Measurements from ENCODE around the gene PRICKLE2. TPM values are rescaled to one million over a fixed set of nuclear protein-coding genes. Genes with fewer than 3 reads are reported as not detected.

PRICKLE2 gene
- total and polyA plus RNA-seq, 2 experiments from 2014 or later = 8.5 to 30.3 TPM

DNA sequence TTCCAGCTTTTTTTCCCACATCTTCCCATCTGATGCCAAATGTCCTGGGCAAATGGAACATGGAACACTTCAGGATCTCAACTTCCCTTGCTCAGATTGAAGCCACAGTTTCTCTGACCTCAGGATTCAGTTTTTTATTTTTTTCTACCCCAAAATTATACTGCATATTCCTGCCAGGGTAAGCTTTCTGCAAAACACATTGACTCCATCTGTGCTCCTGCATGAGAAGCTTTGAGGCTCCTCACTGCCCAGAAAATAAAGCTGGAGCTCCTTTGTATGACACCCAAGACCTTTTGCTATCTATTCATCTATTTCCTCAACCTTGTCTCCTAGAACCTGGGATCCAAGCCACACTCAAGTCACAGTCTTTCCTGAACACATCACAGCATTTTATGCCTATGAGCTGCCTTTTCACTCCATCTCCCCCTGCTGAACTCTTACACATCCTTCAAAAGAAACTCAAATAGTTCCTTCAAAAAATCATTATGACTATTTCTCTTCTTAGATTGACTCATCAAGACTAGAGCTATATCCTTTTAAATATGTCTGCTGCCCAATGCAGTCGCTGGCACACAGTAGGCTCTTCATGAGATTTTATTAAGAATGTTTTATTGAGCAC lies 144.5 kb downstream of the PRICKLE2 start:
- no peak overlapping the region for H3K4me2 ChIP-seq
- WGBS (ENCODE audit: low lambda C conversion rate, missing lambda C conversion rate) = 97% methylated on average over 1 of the region's 1 CpG
- no peaks in the 10 kb centered on the region for H3K9me2 ChIP-seq (replicated peaks; ENCODE audit: insufficient read depth)
- DNase-seq (ENCODE audit: low spot score) = no peak
- no peaks in the 10 kb centered on the region for H3K4me1 ChIP-seq (ENCODE audit: insufficient read depth)
- H2AFZ ChIP-seq = no peak overlapping the region
- no peak for TF ChIP-seq EZH2 (IDR thresholded peaks at IDR 0.05; ENCODE audit: borderline replicate concordance)
- TF ChIP-seq EZH2phosphoT487 (IDR thresholded peaks at IDR 0.05; ENCODE audit: low read depth, severe bottlenecking, unreplicated experiment) = no peak
- TF ChIP-seq, protein P1, sequence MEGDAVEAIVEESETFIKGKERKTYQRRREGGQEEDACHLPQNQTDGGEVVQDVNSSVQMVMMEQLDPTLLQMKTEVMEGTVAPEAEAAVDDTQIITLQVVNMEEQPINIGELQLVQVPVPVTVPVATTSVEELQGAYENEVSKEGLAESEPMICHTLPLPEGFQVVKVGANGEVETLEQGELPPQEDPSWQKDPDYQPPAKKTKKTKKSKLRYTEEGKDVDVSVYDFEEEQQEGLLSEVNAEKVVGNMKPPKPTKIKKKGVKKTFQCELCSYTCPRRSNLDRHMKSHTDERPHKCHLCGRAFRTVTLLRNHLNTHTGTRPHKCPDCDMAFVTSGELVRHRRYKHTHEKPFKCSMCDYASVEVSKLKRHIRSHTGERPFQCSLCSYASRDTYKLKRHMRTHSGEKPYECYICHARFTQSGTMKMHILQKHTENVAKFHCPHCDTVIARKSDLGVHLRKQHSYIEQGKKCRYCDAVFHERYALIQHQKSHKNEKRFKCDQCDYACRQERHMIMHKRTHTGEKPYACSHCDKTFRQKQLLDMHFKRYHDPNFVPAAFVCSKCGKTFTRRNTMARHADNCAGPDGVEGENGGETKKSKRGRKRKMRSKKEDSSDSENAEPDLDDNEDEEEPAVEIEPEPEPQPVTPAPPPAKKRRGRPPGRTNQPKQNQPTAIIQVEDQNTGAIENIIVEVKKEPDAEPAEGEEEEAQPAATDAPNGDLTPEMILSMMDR (IDR thresholded peaks at IDR 0.05; ENCODE audit: poor library complexity) = no peak
- no peak overlapping the region for H3K4me3 ChIP-seq
- no peaks in the 10 kb centered on the region for H4K20me1 ChIP-seq (ENCODE audit: insufficient read depth, poor library complexity, severe bottlenecking)
- no peaks in the 10 kb centered on the region for H3K9me3 ChIP-seq (ENCODE audit: low read depth)
- H3K27ac ChIP-seq = no peak overlapping the region
- H3K36me3 ChIP-seq (replicated peaks; ENCODE audit: insufficient read depth, low read depth) = no peaks in the 10 kb centered on the region
- no peaks in the 10 kb centered on the region for H3K79me2 ChIP-seq
- H3K27me3 ChIP-seq = no peaks in the 10 kb centered on the region

DNA sequence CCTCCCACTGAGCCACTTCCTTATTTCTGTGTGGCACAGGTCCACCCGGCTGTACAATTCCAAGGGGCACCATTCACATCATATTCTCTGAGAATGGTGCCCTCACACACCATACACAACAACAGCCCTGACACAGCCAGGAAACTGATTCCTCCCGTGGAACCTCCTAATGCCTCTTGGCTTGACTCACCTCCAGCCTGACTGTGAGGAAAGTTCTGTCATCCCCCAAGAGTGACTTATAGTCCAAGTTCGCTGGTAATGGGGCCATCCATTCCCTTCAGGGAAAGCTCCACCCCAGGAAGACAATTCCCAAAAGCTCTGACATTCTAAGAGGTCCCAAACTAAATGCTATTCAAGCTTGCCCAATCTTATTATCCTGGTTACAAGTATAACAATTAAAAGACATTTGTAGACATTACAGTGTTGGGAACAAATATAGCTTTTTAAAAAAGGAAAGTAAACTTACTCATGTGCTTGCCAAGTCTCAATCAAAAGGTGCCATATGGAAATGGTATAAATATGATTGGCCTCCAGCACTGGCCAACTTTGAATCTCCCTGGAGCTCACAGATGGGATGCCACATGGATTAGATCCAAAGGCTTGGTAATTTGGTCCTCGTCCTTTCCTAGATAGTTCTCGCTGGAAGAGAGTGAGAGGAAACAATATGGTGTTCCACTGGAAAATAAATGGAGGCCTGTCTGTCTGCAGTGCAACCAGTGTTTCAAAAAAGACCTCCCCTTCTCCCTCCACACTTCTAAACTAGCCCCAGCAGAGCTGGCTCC lies 145.7 kb downstream of the PRICKLE2 start:
- no peaks in the 10 kb centered on the region for H3K36me3 ChIP-seq (replicated peaks; ENCODE audit: insufficient read depth, low read depth)
- no peak for TF ChIP-seq EZH2 (IDR thresholded peaks at IDR 0.05; ENCODE audit: borderline replicate concordance)
- TF ChIP-seq, protein P1 (IDR thresholded peaks at IDR 0.05; ENCODE audit: poor library complexity) = no peak
- TF ChIP-seq EZH2phosphoT487 (IDR thresholded peaks at IDR 0.05; ENCODE audit: low read depth, severe bottlenecking, unreplicated experiment) = no peak
- 94% methylated on average over 5 of the region's 5 CpGs for WGBS (ENCODE audit: low lambda C conversion rate, missing lambda C conversion rate)

DNA sequence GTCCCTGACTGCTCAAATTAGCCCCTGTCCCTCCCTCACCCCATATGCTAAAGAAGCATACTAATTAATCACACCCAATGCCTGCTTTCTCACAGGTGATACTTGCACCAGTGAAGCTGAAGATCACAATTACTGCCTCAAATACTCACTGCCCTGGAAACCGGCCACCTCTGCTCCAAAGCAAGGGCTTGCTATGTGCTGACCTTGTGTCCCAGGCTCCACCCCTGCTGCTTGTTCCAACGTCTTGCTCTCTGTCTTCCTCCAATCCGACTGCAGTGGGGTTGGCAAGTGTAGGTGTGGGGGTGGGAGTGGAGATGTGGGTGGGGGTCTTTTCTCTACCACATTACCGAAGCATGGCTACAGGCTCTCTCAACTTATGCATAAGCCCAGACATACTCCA lies 146.3 kb downstream of the PRICKLE2 start:
- no peak for TF ChIP-seq EZH2phosphoT487 (IDR thresholded peaks at IDR 0.05; ENCODE audit: low read depth, severe bottlenecking, unreplicated experiment)
- WGBS (ENCODE audit: low lambda C conversion rate, missing lambda C conversion rate) = 82% methylated on average over 4 of the region's 4 CpGs

More for the DNA sequence above, 145.7 kb downstream of the PRICKLE2 start:
- Histone ChIP-seq H3K27ac (no peak overlapping the region), H3K4me1 (ENCODE audit: insufficient read depth) (no peaks in the 10 kb centered on the region), H3K4me3 (no peak overlapping the region), H3K9me3 (ENCODE audit: low read depth) (no peaks in the 10 kb centered on the region), H4K20me1 (ENCODE audit: insufficient read depth, poor library complexity, severe bottlenecking) (no peaks in the 10 kb centered on the region), H2AFZ (no peak overlapping the region), H3K4me2 (no peak overlapping the region), H3K9me2 (replicated peaks; ENCODE audit: insufficient read depth) (no peaks in the 10 kb centered on the region), H3K27me3 (no peaks in the 10 kb centered on the region), H3K79me2 (no peaks in the 10 kb centered on the region)
- no peak for DNase-seq (ENCODE audit: low spot score)

More for the DNA sequence above, 146.3 kb downstream of the PRICKLE2 start:
- no peak for DNase-seq (ENCODE audit: low spot score)
- Histone ChIP-seq H3K4me3 (no peak overlapping the region), H3K27ac (no peak overlapping the region), H2AFZ (no peak overlapping the region), H3K4me1 (ENCODE audit: insufficient read depth) (no peaks in the 10 kb centered on the region), H4K20me1 (ENCODE audit: insufficient read depth, poor library complexity, severe bottlenecking) (no peaks in the 10 kb centered on the region), H3K4me2 (no peak overlapping the region), H3K36me3 (replicated peaks; ENCODE audit: insufficient read depth, low read depth) (no peaks in the 10 kb centered on the region), H3K9me2 (replicated peaks; ENCODE audit: insufficient read depth) (no peaks in the 10 kb centered on the region), H3K9me3 (ENCODE audit: low read depth) (no peaks in the 10 kb centered on the region), H3K79me2 (no peaks in the 10 kb centered on the region), H3K27me3 (no peaks in the 10 kb centered on the region)

Measured in hepatocyte (in vitro differentiated cells).